PFSK-1 (cell line): ENCODE results near the gene TTBK2.

Experiments used
- POLR2AphosphoS5 ChIP-seq: IDR thresholded peaks from 2 replicates; pipeline ENCODE4 v1.6.1; 2012; ENCODE audit warnings: low read depth, mild to moderate bottlenecking, control low read depth, low read length, moderate library complexity
- REST ChIP-seq, 2 experiments: IDR thresholded peaks; 2 replicates each; pipeline versions ENCODE4 v1.6.1 to v1.8.0; 2011 to 2012; ENCODE audit warnings: low read depth in 2 of 2, low read length in 2 of 2, control low read depth in 1 of 2, inconsistent platforms in 1 of 2, mild to moderate bottlenecking in 1 of 2, moderate library complexity in 1 of 2; ENCODE audit not compliant: insufficient read depth in 1 of 2
- SIN3A ChIP-seq: IDR thresholded peaks from 2 replicates; pipeline ENCODE4 v1.6.1; 2012; ENCODE audit warnings: mild to moderate bottlenecking, low read length, moderate library complexity, borderline replicate concordance; ENCODE audit not compliant: insufficient read depth
- TAF1 ChIP-seq: IDR thresholded peaks from 2 replicates; pipeline ENCODE4 v1.6.1; 2012; ENCODE audit warnings: low read length, control low read depth, borderline replicate concordance; ENCODE audit not compliant: insufficient read depth

DNA sequence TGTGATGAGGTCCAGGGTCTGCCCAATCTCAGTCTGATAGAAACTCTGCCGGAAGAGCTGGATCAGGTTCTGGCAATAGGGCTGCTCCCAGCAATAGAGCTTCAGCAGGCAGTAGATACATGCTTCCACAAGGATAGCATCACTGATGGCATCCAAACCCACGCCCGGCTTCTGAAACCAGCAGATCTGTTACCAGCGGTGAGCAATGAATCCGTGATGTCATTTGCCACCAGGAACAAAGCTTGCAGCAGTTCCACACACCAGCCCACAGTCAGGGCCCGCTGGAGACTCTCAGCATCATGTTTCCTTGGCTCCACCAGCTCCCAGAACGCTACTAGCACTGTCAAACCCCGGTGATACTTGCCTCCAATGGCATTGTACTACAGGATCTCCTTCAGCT, 19.3 kb upstream of the TTBK2 start:
- no peak for TF ChIP-seq REST (IDR thresholded peaks at IDR 0.05; ENCODE audit: insufficient read depth in 1 of 2, low read depth in 2 of 2, low read length in 2 of 2)
- no peak for TF ChIP-seq POLR2AphosphoS5
- TF ChIP-seq TAF1, result no peak
- no peak for TF ChIP-seq SIN3A
